CD4-positive, alpha-beta T cell treated with Interleukin-12 subunit alpha and Interleukin-12 subunit beta, for 1 hour (primary cell): ENCODE measurements around the gene PHPT1.

Source experiments
- DNase-seq: peaks from one replicate; pipeline ENCODE4 v3.0.0-alpha.2; 2020

The PHPT1 gene

GRCh38 chr9:136890661-136891060 is 41.5 kb downstream of the PHPT1 start:
- DNase-seq, result no peak

GRCh38 chr9:136896027-136896426 is 46.8 kb downstream of the PHPT1 start:
- no peak for DNase-seq

- no peak for DNase-seq
These were observed 49.4 kb downstream of the PHPT1 start for GRCh38 chr9:136898483-136899100.

- DNase-seq, result no peak
These were observed 50.0 kb downstream of the PHPT1 start for GRCh38 chr9:136899196-136899595.

GRCh38 chr9:136900556-136900955 is 51.3 kb downstream of the PHPT1 start:
- DNase-seq, result no peak
